ENCODE data around the gene EGF.
"Not testable (repeated sequence)": the region's sequence is repeated elsewhere in the genome, so short reads cannot be mapped to it uniquely, and the experiment has no call there.

The EGF gene

DNA sequence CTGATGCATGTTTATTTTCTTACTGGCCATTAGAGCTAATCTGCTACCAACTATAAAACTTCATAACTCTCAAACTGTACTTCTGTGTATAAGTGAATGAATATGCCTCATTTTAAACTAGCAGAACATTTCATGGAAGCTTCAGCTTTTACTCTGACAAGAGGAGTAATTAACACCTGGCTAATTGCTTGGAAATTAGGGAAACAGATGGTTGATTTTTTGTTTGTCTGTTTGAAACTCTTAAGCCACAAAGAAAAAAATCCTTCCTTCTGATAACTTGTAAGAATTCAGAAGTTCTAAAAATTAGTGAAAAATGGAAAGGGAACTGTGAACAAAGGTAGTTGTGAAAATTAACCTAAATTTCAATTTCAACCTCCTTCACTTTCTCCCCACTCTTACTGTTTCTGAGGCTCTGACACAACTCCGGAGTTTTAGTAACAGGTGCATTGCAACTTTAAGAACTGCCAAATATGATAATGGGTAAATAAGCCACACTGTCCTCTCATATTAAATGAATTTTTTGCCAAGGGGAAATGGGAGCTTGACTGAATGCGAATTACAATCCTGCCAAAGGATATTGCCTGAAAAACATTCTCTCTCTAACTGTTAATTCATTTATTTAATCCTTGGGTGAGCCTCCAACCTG is 1.0 kb downstream of the EGF start:
- in situ Hi-C loops (cut with MboI; ENCODE audit: low sequenced_read_pairs), result no loop called here

GRCh38 chr4:109914322-109914721 is 1.6 kb downstream of the EGF start:
- in situ Hi-C loops (cut with MboI; ENCODE audit: low sequenced_read_pairs), result no loop called here

GRCh38 chr4:109915385-109916026 is 2.8 kb downstream of the EGF start:
- in situ Hi-C loops (cut with MboI; ENCODE audit: low sequenced_read_pairs), result no loop called here

DNA sequence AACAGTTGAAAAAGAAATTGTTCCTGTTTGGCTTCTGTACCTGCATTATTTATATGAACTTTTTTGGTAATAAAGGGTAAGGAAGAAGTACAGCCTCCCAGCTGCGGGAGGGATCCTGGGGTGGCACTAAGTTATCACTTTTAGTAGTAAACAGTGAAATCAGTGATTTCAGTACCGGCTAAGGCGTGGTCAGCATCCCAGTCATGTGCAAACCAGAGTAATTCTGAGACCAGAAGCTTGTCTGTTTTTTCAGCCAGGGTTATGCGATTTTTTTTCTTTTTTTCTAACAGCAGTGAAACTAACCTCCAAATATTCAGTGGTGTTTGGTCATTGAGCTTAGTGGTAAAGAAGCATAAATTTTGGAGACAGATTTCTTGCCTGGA is 3.3 kb downstream of the EGF start:
- in situ Hi-C loops (cut with MboI; ENCODE audit: low sequenced_read_pairs), result no loop called here

- in situ Hi-C loops (cut with MboI; ENCODE audit: low sequenced_read_pairs), result no loop called here
Measured at GRCh38 chr4:109921384-109921808, 8.7 kb downstream of the EGF start.

DNA sequence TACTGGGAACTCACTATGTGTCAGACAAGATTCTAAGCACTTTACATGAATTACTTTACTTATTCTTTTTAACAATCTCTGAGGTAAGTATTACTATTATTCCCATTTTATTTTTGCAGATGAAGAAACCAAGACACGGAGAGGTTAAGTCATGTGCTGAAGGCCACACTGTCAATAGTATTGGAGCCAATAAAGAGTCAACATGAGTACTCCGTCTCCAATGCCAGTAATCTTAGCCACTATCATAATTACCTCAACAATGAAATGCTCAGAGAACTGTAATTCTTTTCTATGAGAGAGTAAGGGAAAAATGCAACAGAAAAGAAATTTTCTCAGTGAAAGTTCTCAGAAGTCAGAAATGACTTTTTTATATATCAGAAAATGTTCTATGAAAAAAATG is 12.7 kb downstream of the EGF start:
- in situ Hi-C loops (cut with MboI; ENCODE audit: low sequenced_read_pairs), result no loop called here

DNA sequence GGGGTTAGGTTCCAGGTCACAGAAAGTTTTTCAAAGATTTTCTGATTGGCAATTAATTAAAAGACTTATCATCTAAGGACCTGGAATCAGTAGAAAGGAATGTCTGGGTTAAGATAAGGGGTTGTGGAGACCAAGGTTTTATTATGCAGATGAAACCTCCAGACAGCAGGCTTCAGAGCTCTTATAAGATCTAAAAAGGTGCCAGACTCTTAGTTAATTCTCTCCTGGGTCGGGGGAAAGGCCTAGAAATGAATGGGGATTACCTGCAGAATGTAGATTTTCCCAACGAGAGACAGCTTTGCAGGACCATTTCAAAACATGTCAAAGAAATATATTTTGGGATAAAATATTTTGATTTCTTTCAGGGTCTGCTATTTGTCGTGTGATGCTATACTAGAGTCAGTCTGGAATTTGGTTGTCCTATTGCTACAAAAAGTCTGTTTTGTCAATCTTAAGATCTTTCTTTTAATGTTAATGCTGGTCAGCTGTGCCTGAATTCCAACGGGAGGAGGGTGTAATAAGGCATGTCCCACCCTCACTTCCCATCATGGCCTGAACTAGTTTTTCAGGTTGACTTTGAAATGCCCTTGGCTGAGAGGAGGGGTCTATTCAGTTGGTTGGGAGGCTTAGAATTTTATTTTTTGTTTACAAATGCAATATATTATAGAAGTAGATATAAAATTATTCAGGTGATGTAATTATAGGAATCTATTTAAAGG is 15.8 kb downstream of the EGF start:
- in situ Hi-C loops (cut with MboI; ENCODE audit: low sequenced_read_pairs), result no loop called here

DNA sequence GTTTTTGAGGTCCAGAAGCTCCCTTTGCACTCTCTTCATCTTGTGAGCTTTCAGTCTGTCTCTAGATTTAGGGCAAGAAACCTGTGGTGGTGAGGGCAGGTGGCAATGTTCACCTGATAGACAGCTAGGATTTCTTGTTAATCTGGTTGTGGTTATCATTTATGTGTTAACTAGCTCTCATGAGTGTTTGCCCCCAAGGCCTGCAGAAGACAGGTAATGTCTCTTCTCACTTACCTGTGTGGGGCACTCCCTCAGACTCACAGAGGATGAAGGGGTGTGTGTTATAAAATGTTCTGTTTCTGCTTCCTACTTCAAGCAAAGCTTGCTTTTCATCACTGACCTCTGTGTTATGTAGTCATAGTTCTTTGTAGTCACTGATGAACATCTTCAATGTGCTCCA is 17.8 kb downstream of the EGF start:
- in situ Hi-C loops (cut with MboI; ENCODE audit: low sequenced_read_pairs), result no loop called here

DNA sequence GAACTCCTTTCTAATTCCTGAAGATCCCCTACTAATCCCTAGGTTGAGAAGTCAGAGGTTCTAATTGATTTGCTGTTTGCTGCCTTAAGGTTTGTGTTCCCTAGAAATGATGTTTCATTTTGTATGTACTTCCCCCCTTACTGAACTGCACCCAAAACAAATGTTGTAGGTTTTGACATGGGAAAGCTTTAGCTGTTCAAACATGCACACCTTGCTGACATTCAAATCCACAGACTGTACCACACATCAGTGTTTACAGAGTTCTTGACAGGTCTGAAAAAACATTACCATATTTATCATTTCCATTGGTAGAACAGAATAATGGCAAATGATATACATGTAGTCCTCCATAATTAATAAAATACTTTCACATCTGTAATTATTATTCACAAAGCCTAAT is 18.2 kb downstream of the EGF start:
- in situ Hi-C loops (cut with MboI; ENCODE audit: low sequenced_read_pairs), result no loop called here

- in situ Hi-C loops (cut with MboI; ENCODE audit: low sequenced_read_pairs), result no loop called here
Measured at GRCh38 chr4:109931318-109931717, 18.6 kb downstream of the EGF start.

DNA sequence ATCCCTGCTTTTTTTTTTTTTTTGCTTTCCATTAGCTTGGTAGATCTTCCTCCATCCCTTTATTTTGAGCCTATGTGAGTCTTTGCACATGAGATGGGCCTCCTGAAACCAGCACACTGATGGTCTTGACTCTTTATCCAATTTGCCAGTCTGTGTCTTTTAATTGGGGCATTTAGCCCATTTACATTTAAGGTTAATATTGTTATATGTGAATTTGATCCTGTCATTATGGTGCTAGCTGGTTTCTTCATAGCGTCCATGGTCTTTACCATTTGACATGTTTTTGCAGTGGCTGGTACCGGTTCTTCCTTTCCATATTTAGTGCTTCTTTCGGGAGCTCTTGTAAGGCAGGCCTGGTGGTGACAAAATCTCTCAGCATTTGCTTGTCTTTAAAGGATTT is 24.7 kb downstream of the EGF start:
- in situ Hi-C loops (cut with MboI; ENCODE audit: low sequenced_read_pairs), result not testable (repeated sequence)

GRCh38 chr4:109939190-109939589 is 26.5 kb downstream of the EGF start:
- in situ Hi-C loops (cut with MboI; ENCODE audit: low sequenced_read_pairs), result no loop called here

DNA sequence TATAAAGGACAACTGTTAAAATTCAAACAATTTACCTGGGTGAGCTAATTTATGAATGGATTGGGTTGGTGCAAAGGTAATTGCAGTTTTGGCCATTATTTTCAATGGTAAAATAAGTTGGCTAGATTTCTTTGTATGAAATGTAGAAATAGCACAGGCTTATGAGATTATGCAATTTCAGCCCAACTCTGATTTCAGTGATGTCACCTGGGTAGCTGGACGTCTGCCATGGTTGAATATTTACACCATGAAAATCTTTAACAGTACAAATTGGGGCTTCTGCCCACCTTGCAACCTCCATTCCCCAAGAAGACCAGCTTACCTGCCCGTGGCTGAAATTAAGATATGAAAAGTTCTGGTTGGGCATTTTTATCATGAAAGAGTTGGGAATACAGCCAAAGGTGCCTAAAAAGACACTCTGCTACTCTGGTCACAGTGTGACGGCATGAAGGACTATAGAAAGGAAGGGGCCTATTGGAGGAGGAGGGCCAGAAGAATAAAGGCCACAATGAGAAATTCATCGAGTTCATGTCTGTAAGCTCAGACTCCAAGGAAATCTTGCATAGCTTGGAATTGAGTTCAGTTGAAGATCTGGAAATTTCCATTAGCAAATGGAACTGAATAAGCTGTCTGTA is 29.7 kb downstream of the EGF start:
- in situ Hi-C loops (cut with MboI; ENCODE audit: low sequenced_read_pairs), result no loop called here

DNA sequence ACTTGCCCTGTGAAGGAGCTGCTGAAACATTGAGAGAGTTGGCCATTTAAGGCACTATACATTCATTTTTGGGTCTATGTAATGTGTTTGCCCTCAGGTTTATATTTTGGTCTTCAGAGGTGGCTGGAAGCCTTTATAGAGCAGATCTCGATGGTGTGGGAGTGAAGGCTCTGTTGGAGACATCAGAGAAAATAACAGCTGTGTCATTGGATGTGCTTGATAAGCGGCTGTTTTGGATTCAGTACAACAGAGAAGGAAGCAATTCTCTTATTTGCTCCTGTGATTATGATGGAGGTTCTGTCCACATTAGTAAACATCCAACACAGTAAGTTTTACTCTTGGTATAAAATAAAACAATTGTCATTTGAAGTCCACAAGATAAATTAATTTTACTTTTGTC is 31.1 kb downstream of the EGF start:
- in situ Hi-C loops (cut with MboI; ENCODE audit: low sequenced_read_pairs), result no loop called here

DNA sequence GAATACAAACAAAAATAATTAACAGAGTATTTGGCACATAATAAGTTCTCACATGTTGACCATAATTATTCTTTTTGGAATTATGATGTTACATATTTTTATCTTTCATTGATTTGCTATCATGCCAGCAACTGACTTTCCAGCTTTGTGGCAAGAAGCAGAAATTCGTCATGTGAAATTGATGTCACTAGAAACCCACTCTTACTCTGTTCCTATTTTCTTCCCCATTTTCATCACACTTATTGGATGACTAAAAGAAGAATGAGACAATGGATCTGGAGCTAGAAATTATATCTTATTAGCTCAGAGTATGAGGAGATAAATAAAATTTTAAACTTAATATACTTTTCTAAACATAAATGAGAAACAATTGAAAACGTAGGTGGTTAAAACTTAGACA is 31.9 kb downstream of the EGF start:
- in situ Hi-C loops (cut with MboI; ENCODE audit: low sequenced_read_pairs), result no loop called here

DNA sequence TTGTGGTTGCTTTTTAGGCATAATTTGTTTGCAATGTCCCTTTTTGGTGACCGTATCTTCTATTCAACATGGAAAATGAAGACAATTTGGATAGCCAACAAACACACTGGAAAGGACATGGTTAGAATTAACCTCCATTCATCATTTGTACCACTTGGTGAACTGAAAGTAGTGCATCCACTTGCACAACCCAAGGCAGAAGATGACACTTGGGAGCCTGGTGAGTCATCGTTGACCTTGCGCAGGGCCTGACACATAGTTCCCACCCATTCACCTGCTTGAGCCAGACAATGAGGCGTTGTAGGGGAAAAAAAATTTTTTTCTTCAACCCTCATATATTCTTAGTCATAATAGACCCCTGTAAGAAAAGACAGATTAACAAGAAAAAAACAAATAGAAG is 32.4 kb downstream of the EGF start:
- in situ Hi-C loops (cut with MboI; ENCODE audit: low sequenced_read_pairs), result no loop called here

- in situ Hi-C loops (cut with MboI; ENCODE audit: low sequenced_read_pairs), result no loop called here
Measured at GRCh38 chr4:109946120-109946519, 33.4 kb downstream of the EGF start.

DNA sequence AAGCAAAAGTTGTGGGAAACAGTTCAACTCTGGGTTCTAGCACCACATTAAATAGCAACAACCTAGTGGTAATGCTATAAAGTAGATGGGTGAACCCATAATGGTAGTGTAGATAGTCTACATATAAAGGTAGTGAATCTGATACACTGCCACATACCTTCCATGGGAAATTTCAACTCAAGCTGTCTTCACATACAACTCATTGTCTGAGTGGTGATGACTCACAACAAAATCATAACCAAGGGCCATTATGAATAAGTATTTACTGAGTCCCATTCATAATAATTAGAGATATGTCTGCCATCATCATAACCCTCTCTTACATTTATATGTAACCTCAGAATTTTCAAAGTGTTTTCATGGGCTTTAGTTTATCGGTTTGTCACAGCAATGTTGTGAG is 34.8 kb downstream of the EGF start:
- in situ Hi-C loops (cut with MboI; ENCODE audit: low sequenced_read_pairs), result no loop called here

GRCh38 chr4:109947918-109948317 is 35.2 kb downstream of the EGF start:
- in situ Hi-C loops (cut with MboI; ENCODE audit: low sequenced_read_pairs), result no loop called here

GRCh38 chr4:109949099-109949718 is 36.5 kb downstream of the EGF start:
- in situ Hi-C loops (cut with MboI; ENCODE audit: low sequenced_read_pairs), result not testable (repeated sequence)

DNA sequence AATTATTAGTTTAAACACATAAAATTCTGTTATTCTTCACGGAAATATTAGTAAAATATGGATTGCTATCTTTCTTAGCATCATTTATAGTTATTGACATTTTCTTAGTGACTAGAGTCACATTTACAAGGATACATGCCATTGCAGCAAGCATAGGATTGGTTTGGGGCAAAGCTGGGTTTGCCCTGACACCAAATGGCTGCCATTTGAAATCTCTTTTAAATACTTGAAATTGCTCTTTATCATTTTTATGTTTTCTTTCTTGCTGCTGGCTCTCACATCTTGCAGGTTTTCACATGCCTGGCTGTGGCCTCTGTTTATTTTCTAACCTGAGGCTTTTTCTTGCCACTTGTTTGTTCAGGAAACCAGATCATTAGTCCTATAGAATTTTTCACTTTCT is 39.9 kb downstream of the EGF start:
- in situ Hi-C loops (cut with MboI; ENCODE audit: low sequenced_read_pairs), result no loop called here
